ENCODE data around the gene PARD3.

- TF ChIP-seq USF2 (IDR thresholded peaks at IDR 0.05) (no peak), CTCF (IDR thresholded peaks at IDR 0.05) (no peak), RFX5 (IDR thresholded peaks at IDR 0.05) (no peak), RCOR1 (IDR thresholded peaks at IDR 0.05; ENCODE audit: low read depth, low read length) (no peak), KDM5A (IDR thresholded peaks at IDR 0.05) (no peak), HMGXB4 (CRISPR knock-in tag; IDR thresholded peaks at IDR 0.05; ENCODE audit: borderline replicate concordance) (no peak), POLR2A (IDR thresholded peaks at IDR 0.05; ENCODE audit: low read length) (no peak)
Measured at GRCh38 chr10:34800624-34801023, 14.5 kb downstream of the PARD3 start.

Data from A549 (cell line).